HG03159 (cell line): ENCODE measurements around the gene SMARCA4.
A peak's percentile ranks its signal among the peaks of the same experiment; 100 is the strongest.
"Not testable (repeated sequence)": the region's sequence is repeated elsewhere in the genome, so short reads cannot be mapped to it uniquely, and the experiment has no call there.

ENCODE experiments used
- ATAC-seq: cut with Tn5 transposase; IDR thresholded peaks from one replicate; pipeline ENCODE4 v1.9.1; 2021; ENCODE audit warnings: mild to moderate bottlenecking, moderate library complexity; ENCODE audit not compliant: unreplicated experiment

Gene SMARCA4

DNA sequence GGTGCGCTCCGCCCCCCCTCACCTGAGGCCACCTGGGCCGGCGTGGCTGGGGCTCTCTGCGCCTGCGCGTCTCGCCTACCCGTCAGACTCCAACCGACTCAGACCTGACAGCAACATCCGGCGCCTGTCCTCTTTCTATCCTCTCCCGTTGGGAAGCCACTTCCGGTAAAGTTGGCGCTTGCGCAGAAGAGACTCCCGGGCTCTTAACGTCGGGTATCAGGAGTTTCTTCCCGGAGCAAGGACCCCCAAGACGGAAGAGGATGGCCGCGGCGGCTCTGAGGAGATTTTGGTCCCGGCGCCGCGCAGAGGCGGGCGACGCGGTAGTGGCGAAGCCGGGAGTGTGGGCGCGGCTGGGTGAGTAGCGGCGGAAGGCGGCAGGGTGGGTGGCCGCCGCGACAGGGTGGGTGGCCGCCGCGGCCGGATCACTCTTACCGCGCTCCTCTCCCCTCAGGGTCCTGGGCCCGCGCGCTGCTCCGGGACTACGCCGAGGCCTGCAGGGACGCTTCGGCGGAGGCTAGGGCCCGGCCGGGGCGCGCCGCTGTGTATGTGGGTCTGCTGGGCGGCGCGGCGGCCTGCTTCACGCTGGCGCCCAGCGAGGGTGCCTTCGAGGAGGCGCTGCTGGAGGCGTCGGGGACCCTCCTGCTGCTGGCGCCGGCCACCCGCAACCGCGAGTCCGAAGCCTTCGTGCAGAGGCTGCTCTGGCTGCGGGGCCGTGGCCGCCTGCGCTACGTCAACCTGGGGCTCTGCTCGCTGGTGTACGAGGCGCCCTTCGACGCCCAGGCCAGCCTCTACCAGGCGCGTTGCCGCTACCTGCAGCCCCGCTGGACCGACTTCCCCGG is 32.0 kb upstream of the SMARCA4 start, which contains the start of the genes TIMM29 and YIPF2:
Gene TIMM29 (plus strand): TSS at position 249 of the 839 bp plus-strand sequence. CDS start 12 bp downstream, at position 261.
Gene YIPF2 (minus strand): TSS at position 77 of the 839 bp plus-strand sequence. CDS start 229 bp downstream, outside the sequence.
- ATAC-seq = peak; percentile 75

DNA sequence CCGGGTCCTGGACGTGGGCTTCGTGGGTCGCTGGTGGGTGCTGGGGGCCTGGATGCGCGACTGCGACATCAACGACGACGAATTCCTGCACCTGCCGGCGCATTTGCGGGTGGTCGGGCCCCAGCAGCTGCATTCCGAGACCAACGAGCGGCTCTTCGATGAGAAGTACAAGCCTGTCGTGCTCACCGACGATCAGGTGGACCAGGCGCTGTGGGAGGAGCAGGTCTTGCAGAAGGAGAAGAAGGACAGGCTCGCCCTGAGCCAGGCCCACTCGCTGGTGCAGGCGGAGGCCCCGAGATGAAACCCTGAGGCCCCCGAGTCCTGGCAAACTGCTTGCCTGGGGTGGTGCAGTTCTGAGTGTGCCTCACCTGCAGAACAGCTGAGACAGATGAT is 31.4 kb upstream of the SMARCA4 start:
- no peak for ATAC-seq

DNA sequence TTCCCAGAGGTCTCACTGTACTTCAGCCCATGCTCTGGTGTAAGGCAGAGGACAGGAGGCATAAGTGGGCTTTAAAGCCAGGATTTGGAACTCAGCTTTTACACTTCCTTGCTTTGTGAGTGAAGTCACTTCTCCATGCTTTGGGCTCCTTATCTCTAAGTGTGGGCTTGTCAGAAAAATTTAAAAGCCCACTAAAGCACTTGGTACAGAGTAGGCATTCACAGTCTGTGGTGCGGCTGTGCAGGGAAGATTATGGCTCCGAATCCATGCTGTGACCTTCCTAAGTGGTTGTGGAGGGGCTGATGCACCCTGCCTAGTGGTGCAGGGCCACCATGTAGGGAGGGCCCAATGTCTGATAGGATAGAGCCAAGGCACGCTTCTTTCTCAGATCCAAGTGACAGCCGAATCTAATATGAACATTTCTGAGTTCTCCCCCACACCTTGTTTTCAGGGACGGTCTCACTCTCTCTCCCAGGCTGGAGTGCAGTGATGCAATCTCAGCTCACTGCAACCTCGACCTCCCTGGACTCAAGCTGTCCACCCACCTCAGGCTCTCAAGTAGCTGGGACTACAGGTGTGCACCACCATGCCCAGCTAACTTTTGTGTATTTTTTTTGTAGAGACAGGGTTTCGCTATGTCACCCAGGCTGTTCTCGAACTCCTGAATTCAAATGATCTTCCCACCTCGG is 25.3 kb upstream of the SMARCA4 start:
- ATAC-seq = no peak

DNA sequence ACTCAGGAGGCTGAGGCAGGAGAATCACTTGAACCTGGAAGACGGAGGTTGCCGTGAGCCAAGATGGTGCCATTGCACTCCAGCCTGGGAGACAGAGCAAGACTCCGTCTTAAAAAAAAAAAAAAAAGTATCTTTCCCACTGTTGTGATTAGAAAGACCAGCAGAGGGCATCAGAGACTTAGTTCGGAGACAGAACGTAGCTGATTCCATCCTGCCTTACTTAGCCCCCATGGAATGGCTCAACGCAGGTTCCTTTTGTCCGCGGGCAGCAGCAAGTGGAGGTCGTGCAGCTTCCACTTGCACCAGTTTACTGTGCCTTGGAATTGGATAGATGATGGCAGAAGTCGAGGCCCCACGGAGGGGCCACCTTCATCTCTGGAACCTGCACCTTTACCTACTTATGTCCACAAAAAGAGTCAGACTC is 24.2 kb upstream of the SMARCA4 start:
- ATAC-seq = no peak

DNA sequence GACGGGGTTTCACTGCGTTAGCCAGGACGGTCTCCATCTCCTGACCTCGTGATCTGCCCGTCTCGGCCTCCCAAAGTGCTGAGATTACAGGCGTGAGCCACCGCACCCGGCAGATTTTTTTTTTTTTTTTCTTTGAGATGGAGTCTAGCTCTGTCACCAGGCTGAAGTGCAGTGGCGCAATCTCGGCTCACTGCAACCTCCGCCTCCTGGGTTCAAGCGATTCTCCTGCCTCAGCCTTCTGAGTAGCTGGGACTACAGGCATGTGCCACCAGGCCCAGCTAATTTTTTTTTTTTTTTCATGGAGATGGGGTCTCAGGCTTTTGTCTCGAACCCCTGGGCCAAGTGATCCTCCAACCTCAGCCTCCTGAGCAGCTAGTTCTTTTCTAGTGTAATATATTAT is 19.2 kb upstream of the SMARCA4 start:
- ATAC-seq = not testable (repeated sequence)

DNA sequence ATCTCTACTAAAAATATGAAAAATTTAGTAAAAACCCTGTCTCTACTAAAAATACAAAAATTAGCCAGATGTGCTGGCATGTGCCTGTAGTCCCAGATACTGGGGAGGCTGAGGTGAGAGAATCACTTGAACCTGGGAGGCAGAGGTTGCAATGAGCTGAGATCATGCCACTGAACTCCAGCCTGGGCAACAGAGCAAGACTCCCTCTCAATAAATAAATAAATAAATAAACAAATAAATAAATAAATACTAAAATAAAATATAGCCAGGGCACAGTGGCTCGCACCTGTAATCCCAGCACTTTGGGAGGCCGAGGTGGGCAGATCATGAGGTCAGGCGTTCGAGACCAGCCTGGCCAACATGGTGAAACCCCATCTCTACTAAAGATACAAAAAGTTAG is 17.4 kb upstream of the SMARCA4 start:
- ATAC-seq = not testable (repeated sequence)

DNA sequence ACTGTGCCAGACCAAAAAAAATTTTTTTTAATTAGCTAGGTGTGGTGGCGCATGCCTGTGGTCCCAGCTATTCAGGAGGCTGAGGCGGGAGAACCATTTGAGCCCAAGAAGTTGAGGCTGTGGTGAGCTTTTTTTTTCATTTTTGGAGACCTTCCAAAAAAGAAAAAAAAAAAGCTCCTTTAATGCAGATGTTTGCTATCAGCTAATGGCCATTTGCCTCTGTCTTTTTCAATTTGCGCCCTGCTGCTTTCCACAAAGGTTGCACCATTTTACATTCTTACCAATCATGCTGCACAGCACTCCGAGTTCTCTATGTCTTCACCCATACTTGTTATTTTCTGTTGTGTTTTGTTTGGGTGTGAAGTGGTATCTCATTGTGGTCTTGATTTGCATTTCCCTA is 15.6 kb upstream of the SMARCA4 start:
- ATAC-seq = no peak

DNA sequence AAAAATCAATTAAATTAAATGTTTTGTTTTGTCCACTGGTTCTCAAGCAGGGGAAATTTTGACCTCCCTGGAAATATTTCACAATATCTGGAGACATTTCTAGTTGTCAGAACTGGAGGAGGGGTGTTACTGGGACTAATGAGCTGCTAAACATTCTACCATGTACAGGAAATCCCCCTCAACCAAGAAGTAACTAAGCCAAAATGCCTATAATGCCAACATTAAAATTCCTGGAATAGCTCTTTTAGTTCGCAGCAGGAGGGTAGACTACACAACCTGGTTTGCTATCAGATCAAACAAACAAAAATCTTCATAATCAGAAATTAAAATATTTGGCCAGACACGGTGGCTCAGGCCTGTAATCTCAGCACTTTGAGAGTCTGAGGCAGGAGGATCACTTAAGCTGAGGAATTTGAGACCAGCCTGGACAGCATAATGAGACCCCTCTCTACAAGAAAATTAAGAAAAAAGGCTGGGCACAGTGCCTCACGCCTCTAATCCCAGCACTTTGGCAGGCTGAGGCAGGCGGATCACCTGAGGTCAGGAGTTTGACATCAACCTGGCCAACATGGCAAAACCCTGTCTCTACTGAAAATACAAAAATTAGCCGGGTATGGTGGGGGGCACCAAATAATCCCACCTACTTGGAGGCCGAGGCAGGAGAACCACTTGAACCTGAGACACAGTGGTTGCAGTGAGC is 13.7 kb upstream of the SMARCA4 start:
- ATAC-seq = no peak

DNA sequence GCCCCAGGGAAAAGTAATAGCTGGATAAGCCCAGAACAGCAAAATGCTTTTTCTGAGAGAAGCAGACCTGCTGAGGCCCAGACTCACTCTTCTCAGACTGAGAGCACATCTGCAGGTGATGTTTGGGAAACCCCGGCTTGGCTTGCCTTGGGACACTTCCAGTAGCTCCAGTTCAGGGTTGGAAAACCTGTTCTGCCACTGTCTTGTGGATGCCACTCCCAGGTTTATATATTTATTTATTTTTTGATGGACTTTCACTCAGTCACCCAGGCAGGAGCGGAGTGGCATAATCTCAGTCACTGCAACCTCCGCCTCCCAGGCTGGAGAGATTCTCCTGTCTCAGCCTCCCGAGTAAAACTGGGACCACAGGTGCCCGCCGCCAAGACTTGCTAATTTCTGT is 8.0 kb upstream of the SMARCA4 start:
- ATAC-seq = no peak

DNA sequence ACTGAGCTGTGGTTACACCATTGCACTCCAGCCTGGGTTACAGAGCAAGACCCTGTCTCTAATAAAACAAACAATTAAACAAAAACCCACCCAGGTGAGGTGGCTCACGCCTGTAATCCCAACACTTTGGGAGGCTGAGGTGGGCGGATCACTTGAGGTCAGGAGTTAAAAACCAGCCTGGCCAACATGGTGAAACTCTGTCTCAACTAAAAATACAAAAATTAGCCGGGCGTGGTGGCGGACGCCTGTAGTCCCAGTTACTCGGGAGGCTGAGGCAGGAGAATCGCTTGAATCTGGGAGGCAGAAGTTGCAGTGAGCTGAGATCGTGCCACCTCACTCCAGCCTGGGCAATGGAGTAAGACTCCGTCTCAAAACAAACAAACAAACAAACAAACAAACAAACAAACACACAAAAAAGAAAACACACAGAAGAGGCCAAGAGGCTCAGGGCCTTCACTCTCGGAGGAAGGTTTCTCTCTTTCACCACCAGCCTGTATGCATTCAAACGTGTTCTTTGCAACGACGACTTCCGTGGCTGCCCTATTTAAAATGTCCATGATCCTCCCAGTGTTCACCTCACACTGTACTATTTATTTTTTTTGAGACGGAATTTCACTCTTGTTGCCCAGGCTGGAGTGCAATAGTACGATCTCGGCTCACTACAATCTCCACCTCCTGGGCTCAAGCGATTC is 1.4 kb upstream of the SMARCA4 start:
- ATAC-seq = not testable (repeated sequence)

DNA sequence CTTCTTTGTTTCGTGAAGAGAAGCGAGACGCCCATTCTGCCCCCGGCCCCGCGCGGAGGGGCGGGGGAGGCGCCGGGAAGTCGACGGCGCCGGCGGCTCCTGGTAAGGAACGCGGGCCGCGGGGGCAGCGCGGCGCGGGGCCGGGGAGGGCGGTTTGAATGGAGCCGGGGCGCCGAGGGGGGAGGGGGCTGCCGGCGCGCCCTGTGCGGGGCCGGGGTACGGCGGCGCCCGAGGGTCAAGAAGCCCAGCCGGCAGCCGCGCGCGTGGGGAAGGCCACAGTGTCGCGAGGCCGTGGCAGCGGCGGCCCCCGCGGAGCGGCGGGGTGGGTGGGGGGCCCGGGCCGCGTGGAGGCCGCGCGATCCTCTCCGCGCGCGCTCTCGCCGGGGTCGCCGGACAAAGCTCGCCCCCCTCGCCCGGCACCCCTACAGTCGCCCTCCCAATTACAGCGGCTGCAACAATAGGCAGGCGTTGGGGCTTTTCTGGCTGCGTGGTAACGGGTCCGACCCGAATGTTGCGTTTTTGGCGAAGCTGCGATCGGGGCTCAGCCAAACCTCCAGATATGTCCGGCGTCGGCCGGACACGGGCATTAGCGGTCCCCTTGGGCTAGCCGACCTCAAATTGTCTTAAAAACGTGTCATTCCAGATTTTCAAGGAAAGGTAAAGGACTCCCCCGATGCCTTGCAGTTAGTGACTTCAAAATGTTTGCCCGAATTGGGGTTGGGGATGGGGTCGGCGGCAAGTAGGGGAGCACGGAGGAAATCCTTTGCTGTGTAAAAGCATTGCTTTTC is 437 bp downstream of the SMARCA4 start:
- ATAC-seq = peak; percentile 35

DNA sequence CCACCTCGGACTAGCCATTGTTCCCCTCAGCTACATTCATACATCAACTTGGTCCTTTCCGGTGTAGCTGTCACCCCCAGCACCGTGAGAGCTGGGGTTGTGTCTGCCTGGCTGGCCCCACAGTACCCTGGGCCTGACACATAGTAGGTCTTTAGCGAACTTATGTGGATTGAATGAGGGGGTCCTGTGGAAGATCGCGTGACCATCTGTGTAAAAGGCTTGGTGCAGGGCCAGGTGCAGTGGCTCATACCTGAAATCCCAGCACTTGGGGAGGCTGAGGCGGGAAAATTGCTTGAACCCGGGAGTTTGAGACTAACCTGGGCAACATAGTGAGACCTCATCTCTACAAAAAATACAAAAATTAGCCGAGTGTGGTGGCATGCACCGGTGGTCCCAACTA is 2.0 kb downstream of the SMARCA4 start:
- no peak for ATAC-seq

DNA sequence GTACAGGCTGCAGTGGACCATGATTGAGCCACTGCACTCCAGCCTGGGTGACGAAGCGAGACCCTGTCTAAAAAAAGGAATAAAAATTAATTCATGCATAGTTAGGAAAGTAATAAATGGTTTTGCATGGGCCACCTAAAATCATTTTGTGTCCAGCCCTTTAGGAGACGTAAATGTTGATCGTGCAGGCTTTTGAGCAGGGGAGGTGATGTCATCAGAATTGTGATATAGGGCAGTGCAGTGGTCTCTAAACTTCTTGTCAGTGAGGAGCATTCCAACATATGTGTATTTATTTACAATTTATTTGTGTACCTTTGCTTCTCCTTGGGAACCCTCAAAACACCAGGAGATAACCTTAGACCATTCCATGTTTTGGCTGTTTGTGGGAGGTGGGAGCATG is 3.0 kb downstream of the SMARCA4 start:
- no peak for ATAC-seq

DNA sequence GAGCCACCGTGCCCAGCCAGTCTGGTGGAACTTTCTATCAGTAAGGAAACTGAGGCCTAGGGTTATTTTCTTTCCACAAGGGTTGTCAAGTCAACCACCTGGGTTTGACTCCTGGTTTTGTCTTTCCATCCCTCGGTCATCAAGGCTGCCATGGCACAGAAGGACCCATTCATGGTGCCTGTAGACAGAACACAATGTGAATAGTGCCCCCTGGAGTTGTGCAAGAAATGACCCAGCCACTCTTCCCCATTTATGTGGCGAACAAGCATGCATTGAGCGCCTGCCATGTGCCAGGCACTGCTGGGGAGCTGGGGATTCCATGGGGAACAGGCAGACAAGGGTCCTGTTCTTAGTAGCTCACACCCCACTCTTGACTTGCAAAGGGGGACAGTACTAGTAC is 4.1 kb downstream of the SMARCA4 start:
- ATAC-seq = no peak

DNA sequence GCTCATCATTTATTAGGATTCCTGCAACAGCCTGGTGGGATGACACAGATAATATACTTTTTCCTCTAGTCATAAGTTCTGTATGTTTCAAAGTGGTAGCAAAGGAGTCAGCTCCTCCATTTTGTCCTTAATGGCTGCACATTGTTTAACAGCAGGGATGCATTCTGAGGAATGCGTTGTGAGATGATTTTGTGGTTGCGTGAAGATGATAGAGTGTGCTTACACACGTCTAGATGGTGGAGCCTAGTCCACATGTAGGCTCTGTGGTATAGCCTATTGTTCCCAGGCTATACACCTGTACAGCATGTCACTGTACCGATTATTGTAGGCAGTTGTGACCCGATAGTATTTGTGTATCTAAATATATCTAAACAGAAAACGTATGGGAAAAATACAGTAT is 4.6 kb downstream of the SMARCA4 start:
- no peak for ATAC-seq

DNA sequence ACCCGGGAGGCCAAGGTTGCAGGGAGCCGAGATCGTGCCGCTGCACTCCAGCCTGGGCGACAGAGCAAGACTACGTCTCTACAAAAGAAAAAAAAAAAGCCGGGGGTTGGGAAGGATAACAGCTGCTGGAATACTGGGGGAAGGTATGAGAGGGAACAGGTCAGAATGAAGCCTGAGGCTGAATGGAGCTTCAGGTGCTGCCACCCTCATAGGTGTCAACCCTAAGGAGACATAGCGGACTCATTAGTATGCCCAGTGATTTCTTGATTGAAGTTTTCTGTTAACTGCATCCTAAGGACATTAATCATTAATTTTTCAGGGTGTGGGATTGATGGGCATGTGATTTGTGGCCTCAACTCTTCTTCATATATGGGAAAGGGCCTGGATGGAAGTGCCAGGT is 6.0 kb downstream of the SMARCA4 start:
- no peak for ATAC-seq

DNA sequence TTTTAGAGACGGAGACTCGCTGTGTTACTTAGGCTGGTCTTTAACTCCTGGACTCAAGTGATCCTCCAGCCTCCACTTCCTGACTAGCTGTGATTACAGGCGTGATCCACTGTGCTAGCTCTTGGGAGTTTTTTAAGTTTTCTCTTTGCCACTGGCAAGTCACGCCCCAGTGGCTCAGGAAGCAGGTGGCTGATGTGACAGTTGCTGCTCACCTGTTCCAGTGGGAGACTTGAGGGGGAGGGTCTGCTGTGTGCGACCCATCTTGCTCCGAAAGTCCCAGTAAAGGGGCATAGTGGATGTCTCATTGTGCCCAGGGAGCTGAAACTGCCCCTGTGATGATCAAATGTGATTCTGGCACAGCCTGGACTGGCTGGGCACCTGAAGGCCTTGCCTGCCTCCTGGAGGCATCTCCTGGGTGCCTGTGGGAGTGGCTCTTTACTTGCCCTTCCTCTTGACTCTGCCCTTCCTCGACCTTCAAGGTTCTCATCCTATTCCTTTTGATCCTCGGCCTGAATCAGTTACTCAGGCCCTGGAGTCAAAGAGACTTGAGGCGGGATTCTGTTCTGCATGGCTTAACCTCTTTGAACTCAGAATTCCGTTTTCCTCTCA is 7.8 kb downstream of the SMARCA4 start:
- no peak for ATAC-seq

DNA sequence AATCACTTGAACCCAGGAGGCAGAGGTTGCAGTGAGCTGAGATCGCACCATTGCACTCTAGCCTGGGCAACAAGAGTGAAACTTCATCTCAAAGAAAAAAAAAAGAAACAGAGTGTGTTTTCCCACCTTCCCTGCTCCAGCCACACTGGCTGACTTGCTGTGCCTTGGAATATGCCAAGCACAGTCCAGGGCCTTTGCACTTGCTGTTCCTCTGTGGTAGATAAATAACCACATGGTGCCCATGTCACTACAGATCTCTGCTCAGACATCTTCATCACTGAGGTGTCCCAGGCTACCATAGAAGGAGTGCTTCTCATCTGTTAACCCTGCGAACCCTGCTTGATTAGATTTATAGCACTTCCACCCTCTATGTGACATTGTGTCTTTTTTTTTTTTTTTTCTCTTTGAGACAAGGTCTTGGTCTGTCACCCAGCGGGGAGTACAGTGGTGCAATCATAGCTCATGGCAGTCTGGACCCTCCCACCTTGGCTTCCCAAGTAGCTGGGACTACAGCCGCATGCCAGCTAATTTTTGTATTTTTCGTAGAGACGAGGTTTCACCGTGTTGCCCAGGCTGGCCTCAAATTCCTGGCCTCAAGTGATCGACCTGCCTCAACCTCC is 10.4 kb downstream of the SMARCA4 start:
- no peak for ATAC-seq
